HepG2 (cell line): Measurements from ENCODE around the gene ZFPM1. TPM values are rescaled to one million over a fixed set of nuclear protein-coding genes. Genes with fewer than 3 reads are reported as not detected.
A peak's percentile ranks its signal among the peaks of the same experiment; 100 is the strongest.

Experiments
- GPN1 ChIP-seq: sonication (generic); formaldehyde crosslinking; IDR thresholded peaks from 2 replicates; pipeline ENCODE4 v1.5.1; 2020; ENCODE audit warnings: missing genetic modification reagents, borderline replicate concordance
- HES4 ChIP-seq: sonication (generic); formaldehyde crosslinking; IDR thresholded peaks from 2 replicates; pipeline ENCODE4 v1.9.0; 2021; ENCODE audit warnings: mild to moderate bottlenecking, missing genetic modification reagents, borderline replicate concordance
- IRX3 ChIP-seq: sonication (generic); formaldehyde crosslinking; IDR thresholded peaks from 2 replicates; pipeline ENCODE4 v1.8.1; 2023; ENCODE audit warnings: mild to moderate bottlenecking, low read depth, missing genetic modification reagents, borderline replicate concordance
- PAXIP1 ChIP-seq: sonication (generic); formaldehyde crosslinking; conservative IDR thresholded peaks from 2 replicates; pipeline ENCODE4 v1.4.0; 2020; ENCODE audit warnings: mild to moderate bottlenecking, missing genetic modification reagents, moderate library complexity
- RBFOX2 ChIP-seq: fragments of 200-400 bp; formaldehyde crosslinking; IDR thresholded peaks from 2 replicates; pipeline ENCODE4 v1.6.1; 2017; ENCODE audit warnings: low read depth, mild to moderate bottlenecking, low read length
- RERE ChIP-seq: IDR thresholded peaks from 2 replicates; pipeline ENCODE4 v1.6.1; 2016; ENCODE audit warnings: low read depth, missing genetic modification reagents, missing compliant biosample characterization
- SIN3A ChIP-seq: IDR thresholded peaks from 2 replicates; pipeline ENCODE4 v1.6.1; 2011; ENCODE audit warnings: low read depth, mild to moderate bottlenecking, control low read depth, low read length, borderline replicate concordance
- SNAI1 ChIP-seq: sonication (generic); formaldehyde crosslinking; IDR thresholded peaks from 2 replicates; pipeline ENCODE4 v1.5.0; 2020; ENCODE audit warnings: mild to moderate bottlenecking, missing genetic modification reagents, borderline replicate concordance
- ZNF251 ChIP-seq: sonication (generic); formaldehyde crosslinking; IDR thresholded peaks from 2 replicates; pipeline ENCODE4 v1.9.0; 2021; ENCODE audit warnings: mild to moderate bottlenecking, missing genetic modification reagents
- ZNF280D ChIP-seq: sonication (generic); formaldehyde crosslinking; IDR thresholded peaks from 2 replicates; pipeline ENCODE4 v1.5.1; 2020; ENCODE audit warnings: mild to moderate bottlenecking, missing genetic modification reagents
- ZNF30 ChIP-seq: sonication (generic); formaldehyde crosslinking; IDR thresholded peaks from 2 replicates; pipeline ENCODE4 v1.5.0; 2020; ENCODE audit warnings: mild to moderate bottlenecking, missing genetic modification reagents
- ZNF512B ChIP-seq: sonication (generic); formaldehyde crosslinking; IDR thresholded peaks from 2 replicates; pipeline ENCODE4 v1.5.1; 2020; ENCODE audit warnings: missing genetic modification reagents, mild to moderate bottlenecking, borderline replicate concordance
- polyA plus RNA-seq, 8 experiments: library from polyadenylated mRNA; depleted of rRNA in 3 of 8; stranded (reverse) in 7 of 8; unstranded in 1 of 8; fragments of >200 nt; fragmentation: Illumina TruSeq in 4 of 8; extraction: Trizol in 4 of 8; gene quantifications; 2 replicates each; pipeline versions ENCODE4 v1.2.1 to v1.2.3, GENCODE V29; 2011 to 2016; ENCODE audit warnings: low read depth in 4 of 8, missing spikeins in 1 of 8, mixed read lengths in 1 of 8; ENCODE audit not compliant: insufficient read depth in 1 of 8
- total RNA-seq, 5 experiments: library from RNA; depleted of rRNA; stranded (reverse); fragments of >200 nt; fragmentation: Illumina TruSeq; extraction: Trizol; gene quantifications; 2 replicates each; pipeline ENCODE4 v1.2.3, GENCODE V29; 2016; ENCODE audit warnings: low read depth in 1 of 5

Gene ZFPM1
- total and polyA plus RNA-seq, 2 of the 13 experiments (the other 11 are each of a cell fraction or from before 2014, with no cell fraction given), result 1.3 to 3.8 TPM

GRCh38 chr16:88453611-88454522 is 787 bp downstream of the ZFPM1 start (continued):
- TF ChIP-seq ZNF512B (CRISPR knock-in tag) (no peak), SIN3A (no peak), SNAI1 (CRISPR knock-in tag) (peak; percentile 15), RBFOX2 (peak; percentile 73; the same call in 1 of the 2 replicates), ZNF251 (CRISPR knock-in tag) (no peak), ZNF30 (CRISPR knock-in tag) (no peak), IRX3 (CRISPR knock-in tag) (0 out of 2 replicates have a peak, but pooled peaks have one; percentile 49), HES4 (CRISPR knock-in tag) (peak; percentile 50), RERE (CRISPR knock-in tag) (no peak), PAXIP1 (CRISPR knock-in tag) (peak; percentile 32), ZNF280D (CRISPR knock-in tag) (no peak), GPN1 (CRISPR knock-in tag) (no peak)
